HepG2 (cell line): Measurements from ENCODE around the gene ESPNL.

Experiments
- IKZF1 ChIP-seq: fragments of 450-650 bp; IDR thresholded peaks from 2 replicates; pipeline ENCODE4 v1.7.1; 2016
- KMT2B ChIP-seq: IDR thresholded peaks from 2 replicates; pipeline ENCODE4 v1.6.1; 2016; ENCODE audit warnings: missing genetic modification reagents, missing compliant biosample characterization
- POLR2A ChIP-seq, 2 experiments: IDR thresholded peaks; 2 replicates each; pipeline ENCODE4 v1.6.1; 2011; ENCODE audit warnings: low read depth in 2 of 2, low read length in 2 of 2, mild to moderate bottlenecking in 1 of 2, moderate library complexity in 1 of 2; ENCODE audit not compliant: insufficient read depth in 1 of 2
- TF ChIP-seq, protein P1 (sequence below): IDR thresholded peaks from 2 replicates; pipeline ENCODE4 v1.6.1; 2016; ENCODE audit warnings: low read depth, control low read depth
- TF ChIP-seq, protein P2 (sequence below): sonication (generic); formaldehyde crosslinking; IDR thresholded peaks from 2 replicates; pipeline ENCODE4 v1.5.0; 2020; ENCODE audit warnings: mild to moderate bottlenecking, missing genetic modification reagents, moderate library complexity

DNA sequence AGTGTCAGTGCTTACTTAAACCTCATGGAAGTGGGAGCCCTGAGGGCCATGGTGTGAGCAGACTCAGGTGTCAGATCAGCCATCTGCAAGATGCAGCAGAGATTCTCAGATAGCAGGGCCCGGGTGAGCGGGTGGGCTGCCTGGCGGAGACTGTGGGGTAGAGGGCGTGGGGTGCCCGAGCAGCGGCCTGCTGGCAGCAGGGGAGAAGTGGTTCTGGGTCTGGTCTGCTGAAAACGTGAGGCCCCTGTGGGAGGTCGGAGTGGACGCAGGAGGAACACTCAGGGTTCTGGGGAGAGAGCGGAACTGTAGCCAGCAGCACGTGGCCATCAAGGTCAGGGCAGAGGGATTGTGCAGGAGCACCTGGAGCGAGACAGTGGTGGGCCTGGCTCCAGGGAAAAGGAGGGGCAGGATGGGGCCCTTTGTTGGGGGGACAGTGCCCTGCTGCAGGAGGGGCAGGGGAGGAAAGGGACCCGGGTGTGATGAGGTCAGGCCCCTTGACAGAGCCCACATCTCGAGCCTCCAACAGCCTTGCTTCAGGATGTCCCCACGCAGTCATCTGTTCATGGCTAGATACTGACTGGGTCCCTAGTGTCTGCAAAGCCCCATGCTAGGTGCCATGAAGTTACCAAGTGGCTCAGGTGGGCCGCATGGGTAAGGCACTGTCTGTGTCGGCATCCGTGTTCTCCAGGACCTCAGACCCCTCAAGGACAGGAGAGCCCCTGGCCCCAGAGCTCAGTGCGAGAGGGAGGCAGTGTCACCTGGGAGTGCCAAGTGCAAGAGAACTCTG, 2.7 kb upstream of the ESPNL start:
- TF ChIP-seq POLR2A (IDR thresholded peaks at IDR 0.05; ENCODE audit: insufficient read depth in 1 of 2, low read depth in 2 of 2, low read length in 2 of 2) (peak in 1 of 2 experiments; percentile 17; a peak in 1 of 4 replicates), KMT2B (no peak), IKZF1 (no peak)
- TF ChIP-seq, protein P1, sequence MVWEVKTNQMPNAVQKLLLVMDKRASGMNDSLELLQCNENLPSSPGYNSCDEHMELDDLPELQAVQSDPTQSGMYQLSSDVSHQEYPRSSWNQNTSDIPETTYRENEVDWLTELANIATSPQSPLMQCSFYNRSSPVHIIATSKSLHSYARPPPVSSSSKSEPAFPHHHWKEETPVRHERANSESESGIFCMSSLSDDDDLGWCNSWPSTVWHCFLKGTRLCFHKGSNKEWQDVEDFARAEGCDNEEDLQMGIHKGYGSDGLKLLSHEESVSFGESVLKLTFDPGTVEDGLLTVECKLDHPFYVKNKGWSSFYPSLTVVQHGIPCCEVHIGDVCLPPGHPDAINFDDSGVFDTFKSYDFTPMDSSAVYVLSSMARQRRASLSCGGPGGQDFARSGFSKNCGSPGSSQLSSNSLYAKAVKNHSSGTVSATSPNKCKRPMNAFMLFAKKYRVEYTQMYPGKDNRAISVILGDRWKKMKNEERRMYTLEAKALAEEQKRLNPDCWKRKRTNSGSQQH (CRISPR knock-in tag) = no peak
- TF ChIP-seq, protein P2, sequence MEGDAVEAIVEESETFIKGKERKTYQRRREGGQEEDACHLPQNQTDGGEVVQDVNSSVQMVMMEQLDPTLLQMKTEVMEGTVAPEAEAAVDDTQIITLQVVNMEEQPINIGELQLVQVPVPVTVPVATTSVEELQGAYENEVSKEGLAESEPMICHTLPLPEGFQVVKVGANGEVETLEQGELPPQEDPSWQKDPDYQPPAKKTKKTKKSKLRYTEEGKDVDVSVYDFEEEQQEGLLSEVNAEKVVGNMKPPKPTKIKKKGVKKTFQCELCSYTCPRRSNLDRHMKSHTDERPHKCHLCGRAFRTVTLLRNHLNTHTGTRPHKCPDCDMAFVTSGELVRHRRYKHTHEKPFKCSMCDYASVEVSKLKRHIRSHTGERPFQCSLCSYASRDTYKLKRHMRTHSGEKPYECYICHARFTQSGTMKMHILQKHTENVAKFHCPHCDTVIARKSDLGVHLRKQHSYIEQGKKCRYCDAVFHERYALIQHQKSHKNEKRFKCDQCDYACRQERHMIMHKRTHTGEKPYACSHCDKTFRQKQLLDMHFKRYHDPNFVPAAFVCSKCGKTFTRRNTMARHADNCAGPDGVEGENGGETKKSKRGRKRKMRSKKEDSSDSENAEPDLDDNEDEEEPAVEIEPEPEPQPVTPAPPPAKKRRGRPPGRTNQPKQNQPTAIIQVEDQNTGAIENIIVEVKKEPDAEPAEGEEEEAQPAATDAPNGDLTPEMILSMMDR (CRISPR knock-in tag) = no peak
